ENCODE data around the gene TCTN1.
"Not testable (repeated sequence)": the region's sequence is repeated elsewhere in the genome, so short reads cannot be mapped to it uniquely, and the experiment has no call there.

Gene TCTN1

GRCh38 chr12:110613771-110614684 lies at the start of gene TCTN1:
TCTN1 (plus strand) TSS chr12:110614129; CDS start chr12:110614183, 54 bp downstream.
- DNase-seq = peak; percentile 93

- no peak for DNase-seq
These were observed 49.4 kb upstream of the TCTN1 start for GRCh38 chr12:110564471-110564991.

- DNase-seq = no peak
These were observed 47.7 kb upstream of the TCTN1 start for GRCh38 chr12:110565894-110566871.

- DNase-seq = no peak
These were observed 46.9 kb upstream of the TCTN1 start for GRCh38 chr12:110566993-110567392.

GRCh38 chr12:110568752-110569151 lies 45.2 kb upstream of the TCTN1 start:
- no peak for DNase-seq

GRCh38 chr12:110569838-110570237 lies 44.1 kb upstream of the TCTN1 start:
- DNase-seq = not testable (repeated sequence)

- DNase-seq = not testable (repeated sequence)
These were observed 43.1 kb upstream of the TCTN1 start for GRCh38 chr12:110570798-110571197.

- no peak for DNase-seq
These were observed 39.9 kb upstream of the TCTN1 start for GRCh38 chr12:110574044-110574443.

- DNase-seq = not testable (repeated sequence)
These were observed 39.2 kb upstream of the TCTN1 start for GRCh38 chr12:110574717-110575230.

GRCh38 chr12:110575326-110575725 lies 38.6 kb upstream of the TCTN1 start:
- DNase-seq = no peak

- DNase-seq = no peak
These were observed 37.4 kb upstream of the TCTN1 start for GRCh38 chr12:110576504-110576903.

GRCh38 chr12:110577864-110578693 lies 35.9 kb upstream of the TCTN1 start:
- DNase-seq = no peak

- no peak for DNase-seq
These were observed 35.0 kb upstream of the TCTN1 start for GRCh38 chr12:110578694-110579534.

- DNase-seq = no peak
These were observed 34.2 kb upstream of the TCTN1 start for GRCh38 chr12:110579535-110580253.

GRCh38 chr12:110581931-110582275 lies 32.0 kb upstream of the TCTN1 start:
- no peak for DNase-seq

GRCh38 chr12:110582276-110583136 lies 31.4 kb upstream of the TCTN1 start:
- DNase-seq = peak; percentile 28

GRCh38 chr12:110583137-110584059 lies 30.5 kb upstream of the TCTN1 start, which contains the start of gene PPTC7:
PPTC7 (minus strand) TSS chr12:110583318; CDS start chr12:110583031, 287 bp downstream.
- peak; percentile 91 for DNase-seq

- no peak for DNase-seq
These were observed 28.6 kb upstream of the TCTN1 start for GRCh38 chr12:110585231-110585799.

Data from NCI-H526 treated with DMSO at 0.1 percent for 48 hours (cell line).